ENCODE measurements around the gene SMURF1.
"Not testable (repeated sequence)": the region's sequence is repeated elsewhere in the genome, so short reads cannot be mapped to it uniquely, and the experiment has no call there.

Gene SMURF1

GRCh38 chr7:99054781-99055180, 89.1 kb downstream of the SMURF1 start:
- in situ Hi-C loops (cut with HindIII; ENCODE audit: low pct_ligation_motif_present, low sequenced_read_pairs) = no loop called here
- Histone ChIP-seq H3K27ac (no peak overlapping the region), H3K36me3 (replicated peaks) (peaks cover 66% of the 10 kb centered on the region), H3K27me3 (replicated peaks) (no peaks in the 10 kb centered on the region), H3K4me3 (ENCODE audit: low read depth, low read length) (no peak overlapping the region)
- DNase-seq = no peak
- TF ChIP-seq, protein P1, sequence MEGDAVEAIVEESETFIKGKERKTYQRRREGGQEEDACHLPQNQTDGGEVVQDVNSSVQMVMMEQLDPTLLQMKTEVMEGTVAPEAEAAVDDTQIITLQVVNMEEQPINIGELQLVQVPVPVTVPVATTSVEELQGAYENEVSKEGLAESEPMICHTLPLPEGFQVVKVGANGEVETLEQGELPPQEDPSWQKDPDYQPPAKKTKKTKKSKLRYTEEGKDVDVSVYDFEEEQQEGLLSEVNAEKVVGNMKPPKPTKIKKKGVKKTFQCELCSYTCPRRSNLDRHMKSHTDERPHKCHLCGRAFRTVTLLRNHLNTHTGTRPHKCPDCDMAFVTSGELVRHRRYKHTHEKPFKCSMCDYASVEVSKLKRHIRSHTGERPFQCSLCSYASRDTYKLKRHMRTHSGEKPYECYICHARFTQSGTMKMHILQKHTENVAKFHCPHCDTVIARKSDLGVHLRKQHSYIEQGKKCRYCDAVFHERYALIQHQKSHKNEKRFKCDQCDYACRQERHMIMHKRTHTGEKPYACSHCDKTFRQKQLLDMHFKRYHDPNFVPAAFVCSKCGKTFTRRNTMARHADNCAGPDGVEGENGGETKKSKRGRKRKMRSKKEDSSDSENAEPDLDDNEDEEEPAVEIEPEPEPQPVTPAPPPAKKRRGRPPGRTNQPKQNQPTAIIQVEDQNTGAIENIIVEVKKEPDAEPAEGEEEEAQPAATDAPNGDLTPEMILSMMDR (IDR thresholded peaks at IDR 0.05; ENCODE audit: low read depth, low read length, missing control alignments) = no peak

DNA sequence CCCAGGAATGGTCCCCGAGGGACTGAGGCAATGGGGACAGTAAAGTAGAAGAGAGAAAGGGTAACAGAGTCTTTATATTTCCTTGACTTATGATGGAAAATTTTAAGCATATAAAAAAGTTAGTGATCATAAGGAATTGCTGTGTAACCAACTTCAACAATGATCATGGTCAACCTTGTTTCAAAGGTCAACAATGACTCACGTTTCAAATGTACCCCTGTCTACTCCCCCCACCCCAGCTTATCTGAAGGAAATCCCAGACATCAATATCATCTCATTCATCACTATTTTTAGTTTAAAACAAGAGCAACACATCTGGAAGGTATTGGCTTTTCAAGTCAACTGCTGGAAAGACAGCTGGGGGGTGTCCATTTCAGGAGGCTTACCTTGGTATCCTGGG, 92.9 kb downstream of the SMURF1 start:
- DNase-seq = peak; percentile 5
- H3K27ac ChIP-seq = no peak overlapping the region
- H3K4me3 ChIP-seq (ENCODE audit: low read depth, low read length) = no peak overlapping the region
- peaks cover 77% of the 10 kb centered on the region for H3K36me3 ChIP-seq (replicated peaks)
- in situ Hi-C loops (cut with HindIII; ENCODE audit: low pct_ligation_motif_present, low sequenced_read_pairs) = no loop called here
- no peaks in the 10 kb centered on the region for H3K27me3 ChIP-seq (replicated peaks)
- TF ChIP-seq, protein P1 (IDR thresholded peaks at IDR 0.05; ENCODE audit: low read depth, low read length, missing control alignments) = no peak

- peaks cover 64% of the 10 kb centered on the region for H3K36me3 ChIP-seq (replicated peaks)
- H3K4me3 ChIP-seq (ENCODE audit: low read depth, low read length) = no peak overlapping the region
- TF ChIP-seq, protein P1 (IDR thresholded peaks at IDR 0.05; ENCODE audit: low read depth, low read length, missing control alignments) = no peak
Observed at GRCh38 chr7:99047526-99048077, 96.3 kb downstream of the SMURF1 start.

DNA sequence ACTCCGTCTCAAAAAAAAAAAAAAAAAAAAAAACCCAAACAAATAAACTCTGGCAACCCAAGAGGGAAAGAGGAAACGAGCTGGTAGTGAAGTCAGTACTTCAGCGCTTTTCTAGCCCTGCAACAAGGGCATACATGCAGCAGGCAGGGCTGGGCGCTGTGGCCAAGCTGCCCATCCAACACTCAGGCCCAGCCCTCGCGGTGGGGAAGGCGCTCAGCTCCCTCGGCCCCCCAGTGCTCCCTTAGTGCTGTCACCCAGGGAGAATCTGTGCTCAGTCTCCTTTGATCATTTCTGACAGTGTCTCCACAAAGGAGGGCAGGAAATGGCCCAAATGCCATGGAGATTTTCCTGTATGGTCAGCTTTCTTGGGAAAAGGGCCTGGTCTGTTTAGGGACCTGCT, 97.2 kb downstream of the SMURF1 start:
- in situ Hi-C loops (cut with HindIII; ENCODE audit: low pct_ligation_motif_present, low sequenced_read_pairs) = no loop called here

More at GRCh38 chr7:99047526-99048077, 96.3 kb downstream of the SMURF1 start:
- H3K27me3 ChIP-seq (replicated peaks) = no peaks in the 10 kb centered on the region
- in situ Hi-C loops (cut with HindIII; ENCODE audit: low pct_ligation_motif_present, low sequenced_read_pairs) = no loop called here
- H3K27ac ChIP-seq = no peak overlapping the region
- no peak for DNase-seq

DNA sequence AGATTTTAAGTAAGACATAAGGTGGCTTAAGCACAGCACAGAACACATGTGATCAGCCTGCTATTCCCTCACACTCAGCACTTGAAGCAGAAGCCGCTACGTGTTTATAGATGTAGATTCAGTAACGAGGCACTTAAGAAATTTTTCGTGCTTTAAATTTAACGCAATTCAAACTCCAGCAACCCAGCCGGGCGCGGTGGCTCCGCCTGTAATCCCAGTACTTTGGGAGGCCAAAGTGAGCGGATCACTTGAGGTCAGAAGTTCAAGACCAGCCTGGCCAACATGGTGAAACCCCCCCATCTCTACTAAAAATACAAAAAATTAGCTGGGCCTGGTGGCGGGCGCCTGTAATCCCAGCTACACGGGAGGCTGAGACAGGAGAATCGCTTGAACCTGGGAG, 97.6 kb downstream of the SMURF1 start:
- H3K27me3 ChIP-seq (replicated peaks); H3K4me3 ChIP-seq (ENCODE audit: low read depth, low read length); DNase-seq; in situ Hi-C loops (cut with HindIII; ENCODE audit: low pct_ligation_motif_present, low sequenced_read_pairs); H3K27ac ChIP-seq: not testable (repeated sequence)
- H3K36me3 ChIP-seq (replicated peaks) = peaks cover 55% of the 10 kb centered on the region

More for the DNA sequence above, 97.2 kb downstream of the SMURF1 start:
- TF ChIP-seq, protein P1 (IDR thresholded peaks at IDR 0.05; ENCODE audit: low read depth, low read length, missing control alignments) = no peak
- no peak for DNase-seq
- H3K36me3 ChIP-seq (replicated peaks) = peaks cover 55% of the 10 kb centered on the region
- H3K27ac ChIP-seq = no peak overlapping the region
- no peak overlapping the region for H3K4me3 ChIP-seq (ENCODE audit: low read depth, low read length)
- no peaks in the 10 kb centered on the region for H3K27me3 ChIP-seq (replicated peaks)

DNA sequence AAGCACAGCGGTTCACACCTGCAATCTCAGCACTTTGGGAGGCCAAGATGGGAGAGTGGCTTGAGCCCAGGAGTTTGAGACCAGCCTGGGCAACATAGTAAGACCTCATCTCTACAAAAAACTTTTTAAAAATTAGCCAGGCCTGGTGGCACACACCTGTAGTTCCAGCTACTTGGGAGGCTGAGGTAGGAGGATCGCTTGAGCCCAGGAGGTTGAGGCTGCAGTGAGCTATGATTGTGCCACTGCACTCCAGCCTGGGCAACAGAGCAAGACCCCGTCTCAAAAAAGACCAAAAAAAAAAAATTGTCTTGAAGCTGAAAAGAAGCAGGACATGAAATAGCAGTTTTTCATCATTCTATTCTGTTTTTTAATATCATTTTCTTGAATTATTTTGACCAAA, 99.0 kb downstream of the SMURF1 start:
- H3K36me3 ChIP-seq (replicated peaks) = peaks cover 53% of the 10 kb centered on the region
- H3K27me3 ChIP-seq (replicated peaks); H3K27ac ChIP-seq; DNase-seq; H3K4me3 ChIP-seq (ENCODE audit: low read depth, low read length); in situ Hi-C loops (cut with HindIII; ENCODE audit: low pct_ligation_motif_present, low sequenced_read_pairs): not testable (repeated sequence)

DNA sequence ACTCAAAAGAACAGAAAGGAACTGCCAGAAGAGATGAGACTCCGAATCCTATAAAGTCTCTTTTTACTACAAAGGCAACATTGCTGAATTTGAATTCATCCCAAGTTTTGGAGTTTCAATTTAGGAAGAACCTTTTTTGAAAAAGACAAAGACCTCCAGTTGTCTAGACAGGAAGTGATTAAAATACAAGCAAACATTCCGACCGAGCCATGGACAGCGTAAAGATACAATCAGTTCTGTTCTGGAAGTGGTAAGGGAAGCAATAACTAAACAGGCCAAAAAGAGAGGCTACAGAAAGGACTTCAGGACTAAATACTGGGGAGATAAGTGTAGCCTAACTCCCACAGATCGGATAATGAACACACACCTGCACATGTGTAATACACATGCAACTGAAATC, 101.0 kb downstream of the SMURF1 start:
- Histone ChIP-seq H3K27ac (peak overlapping the region; percentile 58), H3K27me3 (replicated peaks) (no peaks in the 10 kb centered on the region), H3K4me3 (ENCODE audit: low read depth, low read length) (no peak overlapping the region), H3K36me3 (replicated peaks) (peaks cover 51% of the 10 kb centered on the region)
- DNase-seq = peak; percentile 64
- in situ Hi-C loops (cut with HindIII; ENCODE audit: low pct_ligation_motif_present, low sequenced_read_pairs) = no loop called here
- TF ChIP-seq, protein P1 (IDR thresholded peaks at IDR 0.05; ENCODE audit: low read depth, low read length, missing control alignments) = no peak

All from brain microvascular endothelial cell (primary cell).